ENCODE data around the gene VTCN1.

VTCN1 gene

GRCh38 chr1:117114877-117115276, 95.8 kb downstream of the VTCN1 start:
- Histone ChIP-seq H3K36me3 (ENCODE audit: control insufficient read depth, insufficient read depth, low read length) (no peaks in the 10 kb centered on the region), H3K27me3 (replicated peaks; ENCODE audit: control insufficient read depth, insufficient read depth, low read length) (no peaks in the 10 kb centered on the region), H3K4me3 (replicated peaks; ENCODE audit: low read depth, low read length) (no peak overlapping the region)
- no peak for DNase-seq (ENCODE audit: extremely low read depth, insufficient read length)
- TF ChIP-seq CTCF (IDR thresholded peaks at IDR 0.05; ENCODE audit: insufficient read depth, low read length, poor library complexity, severe bottlenecking) = no peak

DNA sequence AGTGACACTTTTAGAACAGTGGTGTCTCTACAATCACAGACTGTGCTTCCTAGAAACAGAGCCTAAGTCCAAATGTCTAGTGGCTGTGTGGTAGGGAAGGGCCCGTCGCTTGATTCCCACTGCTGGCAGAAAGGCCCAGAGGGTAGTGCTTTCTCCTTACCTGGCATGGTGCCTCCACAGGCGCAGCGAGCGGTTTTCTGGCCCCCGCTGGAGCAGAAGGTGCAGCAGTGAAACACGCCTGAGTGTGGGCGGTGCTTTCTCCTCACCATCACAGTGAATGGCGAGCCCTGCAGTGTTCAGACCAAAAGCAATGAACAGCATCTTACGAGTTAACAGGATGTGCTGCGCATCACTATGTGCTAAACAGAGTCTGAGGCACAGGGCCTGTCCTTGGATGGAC, 97.5 kb downstream of the VTCN1 start:
- no peak for TF ChIP-seq CTCF (IDR thresholded peaks at IDR 0.05; ENCODE audit: insufficient read depth, low read length, poor library complexity, severe bottlenecking)
- Histone ChIP-seq H3K36me3 (ENCODE audit: control insufficient read depth, insufficient read depth, low read length) (no peaks in the 10 kb centered on the region), H3K4me3 (replicated peaks; ENCODE audit: low read depth, low read length) (no peak overlapping the region)

DNA sequence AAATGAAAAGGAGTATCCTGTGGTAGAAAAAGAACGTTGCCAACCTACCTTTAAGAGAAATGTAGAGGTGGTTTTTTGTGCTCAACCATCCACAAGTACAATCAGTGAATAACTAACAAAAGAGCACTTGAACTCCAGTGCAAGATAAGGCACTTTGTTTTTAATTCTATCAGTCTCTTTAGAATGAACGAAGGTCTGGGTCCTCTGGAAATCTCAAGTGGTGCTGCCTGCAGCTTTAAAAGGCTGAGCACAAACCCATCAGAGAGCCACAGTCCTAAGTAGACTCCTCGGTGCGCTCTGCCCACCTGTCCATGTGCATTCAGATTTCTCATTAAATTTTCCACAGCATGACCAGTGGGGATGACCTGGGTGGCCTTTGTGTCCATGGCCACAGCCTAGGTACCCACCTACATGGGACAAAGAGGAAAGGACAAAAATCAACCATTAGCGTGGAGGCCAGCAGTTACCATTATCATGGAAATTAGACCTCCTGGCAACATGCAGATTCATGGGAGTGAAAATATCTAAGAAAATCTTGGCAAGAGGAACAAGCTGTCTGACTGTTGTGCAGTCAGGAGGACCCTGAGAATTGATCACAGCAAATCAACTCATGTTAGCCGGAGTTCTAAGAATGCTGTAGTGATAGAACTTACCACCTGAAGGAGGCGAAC, 98.5 kb downstream of the VTCN1 start:
- no peaks in the 10 kb centered on the region for H3K27me3 ChIP-seq (replicated peaks; ENCODE audit: control insufficient read depth, insufficient read depth, low read length)
- no peaks in the 10 kb centered on the region for H3K36me3 ChIP-seq (ENCODE audit: control insufficient read depth, insufficient read depth, low read length)
- no peak overlapping the region for H3K4me3 ChIP-seq (replicated peaks; ENCODE audit: low read depth, low read length)
- DNase-seq (ENCODE audit: extremely low read depth, insufficient read length) = no peak
- TF ChIP-seq CTCF (IDR thresholded peaks at IDR 0.05; ENCODE audit: insufficient read depth, low read length, poor library complexity, severe bottlenecking) = no peak

More for the DNA sequence above, 97.5 kb downstream of the VTCN1 start:
- H3K27me3 ChIP-seq (replicated peaks; ENCODE audit: control insufficient read depth, insufficient read depth, low read length) = no peaks in the 10 kb centered on the region
- DNase-seq (ENCODE audit: extremely low read depth, insufficient read length) = no peak

- DNase-seq (ENCODE audit: extremely low read depth, insufficient read length) = no peak
- TF ChIP-seq CTCF (IDR thresholded peaks at IDR 0.05; ENCODE audit: insufficient read depth, low read length, poor library complexity, severe bottlenecking) = no peak
- Histone ChIP-seq H3K4me3 (replicated peaks; ENCODE audit: low read depth, low read length) (no peak overlapping the region), H3K27me3 (replicated peaks; ENCODE audit: control insufficient read depth, insufficient read depth, low read length) (no peaks in the 10 kb centered on the region), H3K36me3 (ENCODE audit: control insufficient read depth, insufficient read depth, low read length) (peaks cover 2% of the 10 kb centered on the region)
Observed at GRCh38 chr1:117110774-117111173, 100.0 kb downstream of the VTCN1 start.

DNA sequence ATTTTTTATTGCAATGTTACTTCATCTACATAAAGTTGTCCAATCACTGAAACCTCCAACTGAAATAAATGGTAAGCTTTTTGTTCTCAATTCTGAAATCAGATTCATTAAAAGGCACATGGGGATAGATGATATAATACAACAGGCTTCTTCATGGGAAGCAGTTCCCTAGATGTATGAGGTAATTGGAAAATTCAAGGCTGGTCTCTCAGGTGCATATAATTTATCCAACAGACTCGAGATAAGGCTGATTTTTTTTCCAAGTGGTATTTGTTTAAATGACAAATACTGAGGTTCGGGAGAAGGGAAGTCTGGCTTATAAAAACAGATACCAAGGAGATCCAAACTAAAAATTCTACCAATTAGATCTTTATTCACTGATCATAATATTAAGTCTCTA, 103.4 kb downstream of the VTCN1 start:
- H3K36me3 ChIP-seq (ENCODE audit: control insufficient read depth, insufficient read depth, low read length) = peaks cover 10% of the 10 kb centered on the region
- no peak for TF ChIP-seq CTCF (IDR thresholded peaks at IDR 0.05; ENCODE audit: insufficient read depth, low read length, poor library complexity, severe bottlenecking)
- no peak overlapping the region for H3K4me3 ChIP-seq (replicated peaks; ENCODE audit: low read depth, low read length)
- H3K27me3 ChIP-seq (replicated peaks; ENCODE audit: control insufficient read depth, insufficient read depth, low read length) = no peaks in the 10 kb centered on the region
- no peak for DNase-seq (ENCODE audit: extremely low read depth, insufficient read length)

DNA sequence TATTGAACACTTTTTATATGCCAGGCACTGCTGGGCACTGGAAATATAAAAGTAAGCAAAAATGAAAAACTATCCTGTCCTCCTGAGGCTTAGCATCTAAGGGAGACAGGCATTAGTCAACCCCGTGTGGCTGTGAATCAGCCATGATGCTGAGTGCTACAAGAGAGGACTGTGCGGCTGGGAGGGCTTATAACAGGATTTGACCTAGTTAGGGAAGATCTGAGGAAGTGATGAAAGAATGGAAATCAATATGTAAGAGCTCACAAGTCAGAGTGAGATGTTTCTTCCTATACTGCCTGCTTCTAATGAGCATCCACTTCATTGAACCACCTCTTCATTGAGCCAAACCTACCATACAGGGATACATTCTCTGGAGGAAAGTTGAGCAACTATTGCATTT, 104.2 kb downstream of the VTCN1 start:
- DNase-seq (ENCODE audit: extremely low read depth, insufficient read length) = no peak
- no peak for TF ChIP-seq CTCF (IDR thresholded peaks at IDR 0.05; ENCODE audit: insufficient read depth, low read length, poor library complexity, severe bottlenecking)
- Histone ChIP-seq H3K27me3 (replicated peaks; ENCODE audit: control insufficient read depth, insufficient read depth, low read length) (no peaks in the 10 kb centered on the region), H3K36me3 (ENCODE audit: control insufficient read depth, insufficient read depth, low read length) (peaks cover 14% of the 10 kb centered on the region), H3K4me3 (replicated peaks; ENCODE audit: low read depth, low read length) (no peak overlapping the region)
